HG03039 (cell line): ENCODE data around the gene COX14.
A peak's percentile ranks its signal among the peaks of the same experiment; 100 is the strongest.
"Not testable (repeated sequence)": the region's sequence is repeated elsewhere in the genome, so short reads cannot be mapped to it uniquely, and the experiment has no call there.

Experiments
- ATAC-seq: cut with Tn5 transposase; IDR thresholded peaks from one replicate; pipeline ENCODE4 v1.9.1; 2021; ENCODE audit warnings: mild to moderate bottlenecking, moderate library complexity; ENCODE audit not compliant: unreplicated experiment

The COX14 gene

DNA sequence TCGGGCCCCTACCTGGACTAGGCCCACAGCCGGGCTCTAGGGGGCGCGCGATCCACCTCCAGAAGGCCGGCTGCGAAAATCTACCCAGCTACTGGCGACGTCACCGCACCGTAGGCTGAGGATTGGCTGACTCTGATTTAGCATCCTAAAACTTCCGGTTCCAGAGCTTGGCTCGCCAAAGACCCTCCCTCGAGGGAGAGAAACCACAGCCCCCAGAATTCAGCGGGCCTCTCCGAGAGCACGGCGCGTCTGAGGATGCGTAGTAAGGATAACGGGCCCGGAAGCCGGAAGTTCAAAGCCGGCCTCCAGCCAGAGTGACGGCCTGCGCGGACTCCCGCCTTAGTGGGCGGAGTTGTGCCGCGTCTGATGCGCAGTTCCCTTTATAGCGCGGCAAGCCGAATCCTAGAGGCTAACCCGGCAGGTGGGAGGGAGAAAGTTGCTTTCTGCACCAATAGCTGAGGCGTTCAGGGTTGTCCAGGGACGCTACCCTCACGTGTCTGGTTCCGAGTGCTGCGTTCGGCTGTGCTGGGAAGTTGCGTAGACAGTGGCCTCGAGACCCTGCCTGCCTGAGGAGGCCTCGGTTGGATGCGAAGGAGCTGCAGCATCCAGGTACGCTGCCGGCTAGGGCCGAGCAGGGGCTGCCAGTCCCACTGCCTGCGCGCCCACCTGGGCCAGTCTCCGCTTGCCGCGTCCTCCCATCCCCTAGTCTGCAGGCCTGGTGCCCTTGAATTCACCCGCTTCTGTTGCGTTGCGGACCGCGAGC, at the start of gene COX14:
TSS of gene COX14 (plus strand) at position 544 of the 763 bp plus-strand sequence. CDS start 7,808 bp downstream, outside the sequence.
- peak; percentile 82 for ATAC-seq

DNA sequence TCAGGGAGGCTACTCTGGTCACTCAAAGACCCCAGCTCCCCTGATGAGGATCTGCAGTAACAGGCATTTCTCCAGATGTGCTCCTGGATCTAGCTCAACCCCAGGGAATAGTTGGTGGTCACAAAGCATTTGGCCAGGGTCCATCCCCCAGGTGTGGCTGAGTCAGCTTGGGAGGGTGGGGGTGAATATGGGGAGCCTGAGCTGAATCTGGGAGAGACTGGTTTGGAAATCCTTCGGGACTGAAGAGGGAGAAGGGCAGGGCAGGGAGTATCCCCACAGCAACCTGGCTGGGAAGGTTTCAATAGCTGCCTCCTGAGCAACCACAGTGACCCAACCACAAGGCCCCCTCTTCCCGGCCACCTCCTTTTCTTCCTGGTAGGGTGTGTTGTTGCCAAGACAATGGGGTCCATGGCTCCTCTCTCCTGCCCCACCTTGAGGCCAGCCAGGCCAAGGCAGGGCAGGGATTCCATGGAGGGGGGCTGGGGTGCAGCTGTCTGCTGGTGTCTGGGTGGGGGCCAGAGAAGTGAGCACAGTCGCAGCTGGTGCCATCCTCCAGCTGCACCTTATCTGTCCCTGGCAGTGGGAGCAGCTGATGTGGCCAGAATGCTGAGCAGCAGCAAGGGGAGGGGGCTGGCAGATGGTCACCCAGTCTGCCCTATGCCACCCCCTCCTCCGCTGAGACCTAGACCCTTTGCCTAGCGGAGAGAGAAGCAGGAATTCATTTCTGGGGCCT, 49.1 kb upstream of the COX14 start:
- ATAC-seq: no peak

DNA sequence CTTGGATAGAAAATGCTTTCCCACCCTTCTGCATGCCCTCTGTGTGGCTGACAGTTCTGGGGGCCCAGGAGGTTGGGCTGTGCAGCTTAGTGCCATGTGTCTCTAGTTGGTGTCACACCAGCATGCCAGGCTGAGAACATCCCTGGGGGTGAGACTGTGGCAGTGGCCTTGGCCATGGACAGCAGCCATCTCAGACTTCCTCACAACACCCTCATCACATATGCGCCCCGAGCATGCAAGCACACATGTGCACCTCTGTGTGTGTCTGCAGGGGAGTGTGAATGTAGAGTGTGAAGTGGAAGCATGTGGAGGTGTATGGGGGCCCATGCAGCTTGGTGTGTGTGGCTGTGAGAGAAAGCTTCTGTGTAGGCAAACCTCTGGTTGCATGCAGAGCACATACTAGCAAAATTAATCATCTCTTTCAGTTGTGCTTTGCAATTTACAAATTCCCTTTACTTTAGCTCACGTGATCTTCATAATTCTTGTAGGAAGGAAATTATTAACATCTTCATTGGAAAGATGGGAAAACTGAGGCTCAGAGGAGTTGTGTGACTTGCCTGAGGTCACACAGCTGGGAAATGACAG, 46.2 kb upstream of the COX14 start:
- ATAC-seq: no peak

DNA sequence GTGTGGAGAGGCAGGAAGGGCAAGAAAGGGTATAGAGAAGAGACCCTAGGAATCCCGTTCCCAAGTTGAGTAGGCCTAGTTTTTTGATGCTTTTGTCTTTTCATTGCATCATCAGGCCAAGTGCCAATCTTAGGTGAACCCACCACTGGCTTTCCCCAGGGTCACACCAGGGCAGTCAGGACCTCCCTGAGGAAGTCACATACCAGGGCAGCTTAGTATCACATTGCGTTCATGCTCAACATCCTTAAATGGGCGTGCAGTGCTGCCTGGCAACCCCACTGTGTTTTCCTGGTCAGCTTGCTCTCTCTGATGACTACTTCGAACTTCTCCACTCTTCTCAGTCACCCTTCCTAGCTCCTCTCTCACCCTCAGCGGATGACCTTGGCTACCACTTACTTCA, 45.6 kb upstream of the COX14 start:
- ATAC-seq: no peak

DNA sequence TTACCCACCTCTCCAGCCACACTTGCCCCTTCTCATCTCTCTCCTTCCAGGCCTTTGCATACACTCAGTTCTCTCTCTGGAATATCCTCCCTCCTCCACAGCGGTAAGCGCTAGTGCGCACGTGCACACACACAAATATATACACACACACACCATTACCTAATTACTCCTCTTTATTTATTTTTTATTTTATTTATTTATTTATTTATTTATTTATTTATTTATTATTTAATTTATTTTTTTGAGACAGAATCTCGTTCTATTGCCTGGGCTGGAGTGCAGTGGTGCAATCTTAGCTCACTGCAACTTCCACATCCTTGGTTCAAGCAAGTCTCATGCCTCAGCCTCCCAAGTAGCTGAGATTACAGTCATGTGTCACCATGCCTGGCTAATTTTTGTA, 43.0 kb upstream of the COX14 start:
- ATAC-seq: no peak

DNA sequence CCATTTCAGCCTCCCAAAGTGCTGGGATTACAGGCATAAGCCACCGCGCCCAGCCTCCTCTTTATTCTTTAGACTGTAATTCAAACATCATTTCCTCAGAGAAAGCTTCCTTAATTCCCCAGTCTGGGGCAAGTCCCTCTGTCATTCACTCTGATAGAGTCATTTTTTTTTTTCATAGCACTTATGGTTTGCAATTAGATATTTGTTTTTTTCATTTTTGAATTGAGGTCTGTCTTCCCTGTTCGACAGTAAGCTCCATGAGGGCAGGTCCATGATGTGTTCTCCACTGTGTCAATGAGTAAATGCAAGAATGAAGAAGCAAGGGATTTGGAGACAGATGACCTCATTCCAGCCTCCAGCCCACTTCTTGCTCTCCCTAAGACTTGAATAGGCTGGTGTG, 42.5 kb upstream of the COX14 start:
- ATAC-seq: no peak

DNA sequence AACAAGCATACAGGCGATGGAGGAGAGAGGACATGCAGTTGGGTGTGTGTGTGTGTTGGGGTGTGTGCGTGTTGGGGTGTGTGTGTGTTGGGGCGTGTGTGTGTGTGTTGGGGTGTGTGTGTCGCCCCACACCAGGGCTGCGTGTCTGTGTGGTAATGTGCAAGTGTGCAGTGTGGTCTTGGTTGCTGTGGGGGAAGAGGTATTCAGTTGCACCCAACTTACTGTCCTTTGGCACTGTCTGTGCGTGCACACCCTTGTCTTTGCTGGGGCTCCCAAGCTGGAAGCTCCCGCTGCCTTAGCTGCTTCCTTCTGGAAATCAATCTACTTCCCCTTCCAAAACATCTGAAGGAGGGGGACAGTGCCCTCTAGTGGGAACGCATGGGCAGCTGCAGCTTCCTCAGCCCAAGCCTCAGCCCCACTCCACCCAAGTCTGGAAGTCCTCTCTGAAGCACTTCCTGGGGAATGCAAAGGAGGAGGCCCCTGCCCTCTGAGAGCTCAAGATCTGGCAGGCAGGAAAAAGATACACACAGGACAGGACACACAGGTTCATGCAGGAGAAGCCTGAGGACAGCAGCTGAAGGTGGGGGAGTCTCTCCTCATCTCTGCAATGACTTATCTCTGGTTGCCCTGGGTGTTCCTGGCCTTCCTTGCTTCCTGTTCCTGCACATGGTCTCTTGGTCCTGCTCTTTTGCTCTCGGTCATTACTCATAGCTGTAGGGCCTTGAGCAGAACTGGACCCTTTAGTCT, 41.5 kb upstream of the COX14 start:
- no peak for ATAC-seq

DNA sequence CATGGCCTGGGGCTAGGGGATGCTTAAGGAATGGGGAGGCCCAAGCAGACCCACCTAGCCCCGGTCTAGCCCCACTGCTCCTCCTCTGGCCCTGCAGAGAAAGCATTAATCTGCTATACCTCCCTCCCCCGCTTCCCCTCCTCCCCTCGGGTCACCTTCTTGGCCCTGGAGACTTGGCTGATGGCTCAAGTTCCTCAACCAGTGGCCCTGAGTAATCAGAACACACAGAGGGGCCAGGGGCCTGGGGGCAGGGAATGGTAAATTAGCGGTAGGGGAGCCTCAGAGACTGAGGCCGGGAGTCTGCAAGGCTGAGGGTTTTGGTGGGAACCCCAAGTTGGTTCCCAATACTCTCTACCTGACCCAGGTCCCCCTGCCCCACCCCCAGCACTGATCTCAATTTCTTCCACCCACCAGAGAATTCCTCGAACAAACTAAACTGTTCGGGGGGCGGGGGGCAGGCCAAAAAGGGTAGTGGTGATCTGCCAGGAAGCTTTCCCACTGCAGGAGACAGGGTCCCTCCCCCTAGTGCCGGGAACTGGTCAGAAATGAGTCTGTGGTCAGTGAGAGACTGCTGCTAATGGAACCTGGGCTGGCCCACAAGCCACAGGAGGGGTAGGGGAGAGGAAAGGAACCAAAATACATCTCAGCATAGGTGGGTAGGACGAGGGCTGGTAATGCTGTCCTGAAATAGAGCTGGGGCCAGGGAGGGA, 39.7 kb upstream of the COX14 start:
- ATAC-seq: no peak

DNA sequence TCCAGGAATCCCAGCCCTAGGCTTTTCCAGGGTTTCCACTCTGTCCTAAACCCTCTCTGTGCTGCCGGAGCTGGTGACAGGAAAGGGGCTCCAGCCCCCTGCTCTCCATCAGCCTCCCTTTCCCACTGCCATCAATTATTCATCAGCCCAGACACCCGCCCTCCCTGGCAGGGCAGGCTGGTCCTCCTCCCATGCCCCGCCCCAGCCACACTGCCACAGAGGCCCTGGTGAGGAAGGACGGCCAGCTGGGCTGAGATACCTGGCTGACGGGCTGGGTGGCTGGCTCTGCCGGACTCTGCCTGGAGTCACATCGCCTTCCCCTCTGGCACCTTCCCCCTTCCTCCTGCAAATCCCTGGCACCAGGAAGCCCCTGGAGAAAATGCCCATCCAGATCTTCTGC, 38.8 kb upstream of the COX14 start:
- ATAC-seq: no peak

DNA sequence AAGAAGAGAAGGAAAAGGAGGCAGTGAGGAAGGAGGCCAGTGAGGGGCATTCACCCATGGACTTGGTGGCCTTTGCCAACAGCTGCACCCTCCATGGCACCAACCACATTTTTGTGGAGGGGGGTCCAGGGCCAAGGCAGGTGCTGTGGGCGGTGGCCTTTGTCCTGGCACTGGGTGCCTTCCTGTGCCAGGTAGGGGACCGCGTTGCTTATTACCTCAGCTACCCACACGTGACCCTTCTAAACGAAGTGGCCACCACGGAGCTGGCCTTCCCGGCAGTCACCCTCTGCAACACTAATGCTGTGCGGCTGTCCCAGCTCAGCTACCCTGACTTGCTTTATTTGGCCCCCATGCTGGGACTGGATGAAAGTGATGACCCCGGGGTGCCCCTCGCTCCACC, 38.3 kb upstream of the COX14 start:
- no peak for ATAC-seq

DNA sequence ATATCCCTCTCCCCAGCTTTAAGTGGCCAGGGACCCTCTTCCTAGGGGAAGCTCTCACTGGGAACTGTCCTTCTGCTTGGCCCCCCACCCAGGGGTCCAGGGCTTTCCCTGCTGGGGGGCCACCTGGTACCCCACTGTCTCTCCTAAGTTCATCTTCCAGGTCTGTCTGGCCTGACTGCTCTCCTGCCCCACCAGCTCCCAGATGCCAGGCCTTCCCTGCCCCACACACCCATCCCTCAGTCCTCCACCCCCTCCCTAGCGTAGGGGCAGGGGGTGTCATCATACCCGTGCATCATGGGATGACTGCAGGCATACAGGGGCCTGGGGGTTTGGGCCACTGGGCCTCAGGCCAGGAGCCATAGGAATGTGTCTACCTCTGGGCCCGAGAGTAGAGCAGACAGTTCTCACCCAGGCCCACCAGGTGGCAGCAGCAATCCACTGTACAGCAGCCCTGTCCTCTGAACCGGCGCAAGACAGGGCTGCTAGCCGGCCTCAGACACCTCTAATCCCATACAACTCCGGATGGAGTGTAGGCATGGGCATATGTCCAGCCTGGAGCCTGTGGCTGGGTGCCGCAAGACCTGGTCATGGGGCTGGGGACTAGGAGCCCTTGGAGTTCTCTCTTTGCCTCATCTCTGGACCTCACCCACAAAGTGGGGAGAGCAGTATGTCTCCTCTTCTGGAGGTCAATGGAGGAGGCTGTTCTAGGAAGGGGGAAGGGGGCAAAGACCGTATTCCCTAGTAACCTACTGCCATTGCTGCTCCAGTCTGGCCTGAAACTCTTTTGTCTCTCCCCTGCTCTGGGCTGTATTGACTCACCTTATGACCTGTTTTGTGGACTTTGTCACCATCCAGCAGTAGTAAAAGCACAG, 36.9 kb upstream of the COX14 start:
- ATAC-seq: peak; percentile 57

DNA sequence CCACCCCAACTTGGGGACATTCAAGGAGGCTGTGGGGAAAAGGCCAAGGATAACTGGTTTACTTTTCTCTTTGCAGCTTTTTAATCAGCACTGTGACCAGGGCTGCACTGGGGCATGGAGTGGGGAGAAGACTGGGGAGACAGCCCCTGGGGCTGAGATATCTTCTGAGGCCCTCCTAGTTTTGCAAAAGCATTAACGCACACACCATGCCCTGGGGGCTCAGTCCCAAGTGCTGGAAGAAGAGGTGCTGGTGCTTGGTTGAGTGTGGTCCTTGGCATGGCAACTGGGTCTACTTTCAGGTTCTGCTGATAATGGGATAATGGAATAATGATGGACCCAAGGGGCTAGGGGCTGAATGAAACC, 36.2 kb upstream of the COX14 start:
- ATAC-seq: no peak

DNA sequence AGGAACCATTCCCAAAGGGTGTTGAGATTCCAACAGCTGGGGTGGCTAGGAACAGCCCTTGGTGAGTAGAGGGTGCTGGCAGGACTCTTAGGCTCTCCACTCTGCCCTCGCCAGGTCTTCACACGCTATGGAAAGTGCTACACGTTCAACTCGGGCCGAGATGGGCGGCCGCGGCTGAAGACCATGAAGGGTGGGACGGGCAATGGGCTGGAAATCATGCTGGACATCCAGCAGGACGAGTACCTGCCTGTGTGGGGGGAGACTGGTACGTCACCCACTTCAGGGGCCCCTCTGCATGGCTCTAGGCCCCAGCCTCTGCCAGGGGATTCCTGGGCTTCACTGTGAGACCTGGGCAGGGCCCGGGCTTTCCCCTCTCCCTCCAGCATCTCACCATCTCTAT, 34.9 kb upstream of the COX14 start:
- ATAC-seq: no peak

DNA sequence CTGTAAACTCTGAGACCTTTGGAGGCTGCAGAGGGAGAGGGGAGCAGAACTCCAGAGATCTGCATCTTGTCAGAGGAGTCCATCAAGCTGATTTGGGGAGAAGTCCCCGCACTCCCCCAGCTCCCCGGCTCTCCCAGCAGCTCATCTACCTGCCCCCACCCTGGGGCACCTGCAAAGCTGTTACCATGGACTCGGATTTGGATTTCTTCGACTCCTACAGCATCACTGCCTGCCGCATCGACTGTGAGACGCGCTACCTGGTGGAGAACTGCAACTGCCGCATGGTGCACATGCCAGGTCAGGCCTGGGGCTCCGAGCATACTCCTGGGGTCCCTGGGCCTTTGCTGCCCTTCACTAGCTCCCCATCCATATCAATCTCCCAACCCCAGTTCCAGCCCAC, 33.8 kb upstream of the COX14 start:
- ATAC-seq: no peak

DNA sequence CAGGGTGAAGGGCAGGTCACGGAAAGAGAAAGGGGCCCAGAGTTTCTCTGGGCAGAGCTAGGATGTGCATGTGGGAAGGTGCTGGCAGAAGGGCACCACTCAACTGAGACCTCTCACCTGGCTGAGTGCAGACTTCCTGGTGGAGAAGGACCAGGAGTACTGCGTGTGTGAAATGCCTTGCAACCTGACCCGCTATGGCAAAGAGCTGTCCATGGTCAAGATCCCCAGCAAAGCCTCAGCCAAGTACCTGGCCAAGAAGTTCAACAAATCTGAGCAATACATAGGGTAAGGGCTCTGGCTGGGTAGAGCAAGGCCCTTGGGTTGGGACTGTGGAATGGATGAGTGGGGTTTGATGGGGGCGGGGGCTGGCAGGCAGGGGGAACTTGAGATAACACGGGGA, 32.3 kb upstream of the COX14 start:
- ATAC-seq: no peak

DNA sequence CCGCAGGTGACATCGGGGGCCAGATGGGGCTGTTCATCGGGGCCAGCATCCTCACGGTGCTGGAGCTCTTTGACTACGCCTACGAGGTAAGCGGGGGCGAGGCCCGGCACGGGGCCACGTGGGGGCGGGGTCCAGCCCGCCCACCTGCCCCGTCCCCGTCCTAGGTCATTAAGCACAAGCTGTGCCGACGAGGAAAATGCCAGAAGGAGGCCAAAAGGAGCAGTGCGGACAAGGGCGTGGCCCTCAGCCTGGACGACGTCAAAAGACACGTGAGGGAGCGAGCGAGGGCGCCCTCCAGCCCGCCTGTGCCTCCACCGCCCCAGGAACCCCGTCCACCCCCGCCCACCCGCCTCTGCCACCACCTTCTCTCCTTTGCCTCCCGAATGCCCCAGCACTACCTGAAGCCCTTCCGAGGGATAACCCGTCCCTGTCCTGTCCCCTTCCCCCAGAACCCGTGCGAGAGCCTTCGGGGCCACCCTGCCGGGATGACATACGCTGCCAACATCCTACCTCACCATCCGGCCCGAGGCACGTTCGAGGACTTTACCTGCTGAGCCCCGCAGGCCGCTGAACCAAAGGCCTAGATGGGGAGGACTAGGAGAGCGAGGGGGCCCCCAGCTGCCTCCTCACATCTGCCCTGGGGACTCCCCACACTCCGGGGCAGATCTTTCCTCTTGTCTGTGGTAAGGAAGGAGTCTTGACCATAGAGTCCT, 30.8 kb upstream of the COX14 start:
- no peak for ATAC-seq

DNA sequence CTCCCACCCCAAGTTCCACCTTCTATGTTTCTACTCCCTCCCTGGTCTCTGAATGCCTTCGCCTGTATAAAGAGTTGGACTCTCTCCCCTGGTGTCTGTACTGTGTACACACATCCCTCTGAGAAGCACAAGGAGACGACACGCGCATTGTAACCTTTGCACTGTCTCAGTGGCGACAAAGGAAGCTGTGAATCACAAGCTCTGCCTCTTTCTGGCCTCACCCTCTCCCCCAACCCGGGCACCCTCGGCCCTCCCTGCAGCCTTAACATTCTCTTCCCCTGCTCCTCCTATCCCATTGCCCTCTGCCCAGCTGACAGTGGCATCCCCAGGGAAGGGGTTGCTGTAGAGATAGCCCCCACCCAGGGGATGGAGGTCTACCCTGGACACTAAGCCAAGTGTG, 29.4 kb upstream of the COX14 start:
- ATAC-seq: no peak

DNA sequence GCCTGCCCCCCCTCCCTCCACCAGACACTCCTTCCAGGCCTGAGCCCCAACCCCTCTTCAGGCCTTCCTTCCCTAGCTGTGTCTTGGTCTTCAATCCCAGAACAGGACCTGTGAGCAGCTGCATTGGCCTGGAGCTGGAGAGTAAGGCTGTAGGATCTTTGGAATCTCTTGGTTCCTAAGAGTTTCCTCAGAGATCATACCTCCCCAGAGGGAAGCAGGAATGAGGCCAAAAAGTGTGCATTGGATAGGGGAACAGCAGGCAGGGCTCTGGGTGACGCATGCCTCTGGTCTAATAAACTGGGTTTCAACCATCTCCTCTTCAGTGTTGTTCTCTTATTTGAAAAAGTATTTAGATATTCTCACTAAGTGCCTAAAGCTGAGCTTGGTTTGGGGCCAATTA, 28.7 kb upstream of the COX14 start:
- no peak for ATAC-seq

DNA sequence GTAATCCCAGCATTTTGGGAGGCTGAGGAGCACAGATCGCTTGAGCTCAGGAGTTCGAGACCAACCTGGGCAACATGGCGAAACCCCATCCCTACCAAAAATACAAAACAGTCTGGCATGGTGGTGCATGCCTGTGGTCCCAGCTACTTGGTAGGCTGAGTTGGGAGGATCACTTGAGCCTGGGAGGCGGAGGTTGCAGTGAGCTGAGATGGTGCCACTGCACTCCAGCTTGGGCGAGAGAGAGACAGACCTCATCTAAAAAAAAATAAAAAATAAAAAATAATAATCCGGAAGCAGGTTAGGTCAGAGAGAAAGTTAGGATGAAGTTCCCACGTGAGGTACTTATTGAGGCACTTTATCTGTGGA, 27.6 kb upstream of the COX14 start:
- ATAC-seq: not testable (repeated sequence)
